ENCODE measurements around the gene GGT5.
"Not testable (repeated sequence)": the region's sequence is repeated elsewhere in the genome, so short reads cannot be mapped to it uniquely, and the experiment has no call there.

GGT5 gene

GRCh38 chr22:24287212-24287611 is 42.3 kb upstream of the GGT5 start:
- H3K27ac ChIP-seq (ENCODE audit: insufficient read depth in 1 of 2, low read depth in 1 of 2, low read length in 2 of 2, poor library complexity in 1 of 2, severe bottlenecking in 2 of 2); H3K4me1 ChIP-seq (ENCODE audit: control extremely low read depth in 1 of 4, control insufficient read depth in 4 of 4, insufficient read depth in 4 of 4, low read length in 3 of 4); DNase-seq; POLR2A ChIA-PET; H3K4me3 ChIP-seq (ENCODE audit: control insufficient read depth in 1 of 7, extremely low read depth in 1 of 7, insufficient read depth in 4 of 7, low read depth in 2 of 7, low read length in 6 of 7); H3K27me3 ChIP-seq (replicated peaks in 2 of 5; ENCODE audit: control insufficient read depth in 4 of 5, insufficient read depth in 5 of 5, low read length in 4 of 5); H3K9me3 ChIP-seq (ENCODE audit: control extremely low read depth in 1 of 5, control insufficient read depth in 4 of 5, insufficient read depth in 2 of 5, low read depth in 1 of 5, low read length in 4 of 5): not testable (repeated sequence)
- WGBS (ENCODE audit: insufficient coverage): no CpG with 5 or more reads among the region's 9 CpGs
- H3K36me3 ChIP-seq (ENCODE audit: control insufficient read depth in 4 of 4, insufficient read depth in 4 of 4, low read length in 3 of 4): peaks cover 0 to 14% (median 4%) of the 10 kb centered on the region in 4 experiments
- CTCF ChIA-PET: interaction anchor here (1.0 to 1.4 kb wide), 2 partner anchors 13 to 16 kb away, joined by 3 read pairs; no protein-coding TSS in a partner anchor

GRCh38 chr22:24285245-24285644 is 40.4 kb upstream of the GGT5 start:
- Histone ChIP-seq H3K27ac (ENCODE audit: insufficient read depth in 1 of 2, low read depth in 1 of 2, low read length in 2 of 2, poor library complexity in 1 of 2, severe bottlenecking in 2 of 2) (no peak overlapping the region), H3K9me3 (ENCODE audit: control extremely low read depth in 1 of 5, control insufficient read depth in 4 of 5, insufficient read depth in 2 of 5, low read depth in 1 of 5, low read length in 4 of 5) (no peaks in the 10 kb centered on the region), H3K4me1 (ENCODE audit: control extremely low read depth in 1 of 4, control insufficient read depth in 4 of 4, insufficient read depth in 4 of 4, low read length in 3 of 4) (peaks cover 0 to 14% (median 10%) of the 10 kb centered on the region in 4 experiments), H3K27me3 (replicated peaks in 2 of 5; ENCODE audit: control insufficient read depth in 4 of 5, insufficient read depth in 5 of 5, low read length in 4 of 5) (no peaks in the 10 kb centered on the region), H3K4me3 (ENCODE audit: control insufficient read depth in 1 of 7, extremely low read depth in 1 of 7, insufficient read depth in 4 of 7, low read depth in 2 of 7, low read length in 6 of 7) (no peak overlapping the region), H3K36me3 (ENCODE audit: control insufficient read depth in 4 of 4, insufficient read depth in 4 of 4, low read length in 3 of 4) (peaks cover 0 to 14% (median 4%) of the 10 kb centered on the region in 4 experiments)
- CTCF ChIA-PET: no interaction called here
- DNase-seq: no peak
- WGBS (ENCODE audit: insufficient coverage): 100% methylated on average over 2 of the region's 4 CpGs
- POLR2A ChIA-PET: no interaction called here

GRCh38 chr22:24284747-24285203 is 39.9 kb upstream of the GGT5 start:
- Histone ChIP-seq H3K4me3 (ENCODE audit: control insufficient read depth in 1 of 7, extremely low read depth in 1 of 7, insufficient read depth in 4 of 7, low read depth in 2 of 7, low read length in 6 of 7) (no peak overlapping the region), H3K27ac (ENCODE audit: insufficient read depth in 1 of 2, low read depth in 1 of 2, low read length in 2 of 2, poor library complexity in 1 of 2, severe bottlenecking in 2 of 2) (no peak overlapping the region), H3K36me3 (ENCODE audit: control insufficient read depth in 4 of 4, insufficient read depth in 4 of 4, low read length in 3 of 4) (peaks cover 0 to 12% (median 3%) of the 10 kb centered on the region in 4 experiments), H3K9me3 (ENCODE audit: control extremely low read depth in 1 of 5, control insufficient read depth in 4 of 5, insufficient read depth in 2 of 5, low read depth in 1 of 5, low read length in 4 of 5) (no peaks in the 10 kb centered on the region), H3K4me1 (ENCODE audit: control extremely low read depth in 1 of 4, control insufficient read depth in 4 of 4, insufficient read depth in 4 of 4, low read length in 3 of 4) (peaks cover 0 to 14% (median 9%) of the 10 kb centered on the region in 4 experiments), H3K27me3 (replicated peaks in 2 of 5; ENCODE audit: control insufficient read depth in 4 of 5, insufficient read depth in 5 of 5, low read length in 4 of 5) (no peaks in the 10 kb centered on the region)
- WGBS (ENCODE audit: insufficient coverage): 85% methylated on average over 2 of the region's 2 CpGs
- POLR2A ChIA-PET: no interaction called here
- CTCF ChIA-PET: interaction anchor here (1.5 kb wide), 1 partner anchor 17 kb away, joined by 3 read pairs; no protein-coding TSS in a partner anchor
- no peak for DNase-seq

GRCh38 chr22:24282401-24282800 is 37.5 kb upstream of the GGT5 start:
- peaks cover 0 to 8% (median 2%) of the 10 kb centered on the region in 4 experiments for H3K36me3 ChIP-seq (ENCODE audit: control insufficient read depth in 4 of 4, insufficient read depth in 4 of 4, low read length in 3 of 4)
- H3K27ac ChIP-seq (ENCODE audit: insufficient read depth in 1 of 2, low read depth in 1 of 2, low read length in 2 of 2, poor library complexity in 1 of 2, severe bottlenecking in 2 of 2): no peak overlapping the region
- no peak for DNase-seq
- H3K9me3 ChIP-seq (ENCODE audit: control extremely low read depth in 1 of 5, control insufficient read depth in 4 of 5, insufficient read depth in 2 of 5, low read depth in 1 of 5, low read length in 4 of 5): no peaks in the 10 kb centered on the region
- ChIA-PET POLR2A (no interaction called here), CTCF (no interaction called here)
- peaks cover 0 to 13% (median 7%) of the 10 kb centered on the region in 4 experiments for H3K4me1 ChIP-seq (ENCODE audit: control extremely low read depth in 1 of 4, control insufficient read depth in 4 of 4, insufficient read depth in 4 of 4, low read length in 3 of 4)
- 75% methylated on average over 1 of the region's 2 CpGs for WGBS (ENCODE audit: insufficient coverage)
- H3K4me3 ChIP-seq (ENCODE audit: control insufficient read depth in 1 of 7, extremely low read depth in 1 of 7, insufficient read depth in 4 of 7, low read depth in 2 of 7, low read length in 6 of 7): no peak overlapping the region
- no peaks in the 10 kb centered on the region for H3K27me3 ChIP-seq (replicated peaks in 2 of 5; ENCODE audit: control insufficient read depth in 4 of 5, insufficient read depth in 5 of 5, low read length in 4 of 5)

- H3K36me3 ChIP-seq (ENCODE audit: control insufficient read depth in 4 of 4, insufficient read depth in 4 of 4, low read length in 3 of 4); H3K9me3 ChIP-seq (ENCODE audit: control extremely low read depth in 1 of 5, control insufficient read depth in 4 of 5, insufficient read depth in 2 of 5, low read depth in 1 of 5, low read length in 4 of 5); H3K27ac ChIP-seq (ENCODE audit: insufficient read depth in 1 of 2, low read depth in 1 of 2, low read length in 2 of 2, poor library complexity in 1 of 2, severe bottlenecking in 2 of 2); H3K27me3 ChIP-seq (replicated peaks in 2 of 5; ENCODE audit: control insufficient read depth in 4 of 5, insufficient read depth in 5 of 5, low read length in 4 of 5); CTCF ChIA-PET; DNase-seq; POLR2A ChIA-PET: not testable (repeated sequence)
- WGBS (ENCODE audit: insufficient coverage): 100% methylated on average over 1 of the region's 1 CpG
- peak overlapping the region in 1 of 7 experiments; percentile 8 for H3K4me3 ChIP-seq (ENCODE audit: control insufficient read depth in 1 of 7, extremely low read depth in 1 of 7, insufficient read depth in 4 of 7, low read depth in 2 of 7, low read length in 6 of 7)
- peaks cover 0 to 10% (median 6%) of the 10 kb centered on the region in 4 experiments for H3K4me1 ChIP-seq (ENCODE audit: control extremely low read depth in 1 of 4, control insufficient read depth in 4 of 4, insufficient read depth in 4 of 4, low read length in 3 of 4)
Observed at GRCh38 chr22:24280363-24280762, 35.5 kb upstream of the GGT5 start.

GRCh38 chr22:24274696-24275405 is 30.0 kb upstream of the GGT5 start:
- H3K4me1 ChIP-seq (ENCODE audit: control extremely low read depth in 1 of 4, control insufficient read depth in 4 of 4, insufficient read depth in 4 of 4, low read length in 3 of 4): peaks cover 0 to 27% (median 19%) of the 10 kb centered on the region in 4 experiments
- DNase-seq; H3K36me3 ChIP-seq (ENCODE audit: control insufficient read depth in 4 of 4, insufficient read depth in 4 of 4, low read length in 3 of 4); H3K4me3 ChIP-seq (ENCODE audit: control insufficient read depth in 1 of 7, extremely low read depth in 1 of 7, insufficient read depth in 4 of 7, low read depth in 2 of 7, low read length in 6 of 7); H3K9me3 ChIP-seq (ENCODE audit: control extremely low read depth in 1 of 5, control insufficient read depth in 4 of 5, insufficient read depth in 2 of 5, low read depth in 1 of 5, low read length in 4 of 5); H3K27me3 ChIP-seq (replicated peaks in 2 of 5; ENCODE audit: control insufficient read depth in 4 of 5, insufficient read depth in 5 of 5, low read length in 4 of 5); POLR2A ChIA-PET; H3K27ac ChIP-seq (ENCODE audit: insufficient read depth in 1 of 2, low read depth in 1 of 2, low read length in 2 of 2, poor library complexity in 1 of 2, severe bottlenecking in 2 of 2): not testable (repeated sequence)
- WGBS (ENCODE audit: insufficient coverage): 29% methylated on average over 2 of the region's 7 CpGs
- CTCF ChIA-PET: interaction anchor here (0.7 kb wide), 1 partner anchor 221 kb away, joined by 3 read pairs; the partner anchor contains the start of gene UPB1

GRCh38 chr22:24273906-24274305 is 29.0 kb upstream of the GGT5 start:
- H3K36me3 ChIP-seq (ENCODE audit: control insufficient read depth in 4 of 4, insufficient read depth in 4 of 4, low read length in 3 of 4); H3K4me3 ChIP-seq (ENCODE audit: control insufficient read depth in 1 of 7, extremely low read depth in 1 of 7, insufficient read depth in 4 of 7, low read depth in 2 of 7, low read length in 6 of 7); POLR2A ChIA-PET; H3K27ac ChIP-seq (ENCODE audit: insufficient read depth in 1 of 2, low read depth in 1 of 2, low read length in 2 of 2, poor library complexity in 1 of 2, severe bottlenecking in 2 of 2); H3K9me3 ChIP-seq (ENCODE audit: control extremely low read depth in 1 of 5, control insufficient read depth in 4 of 5, insufficient read depth in 2 of 5, low read depth in 1 of 5, low read length in 4 of 5); H3K27me3 ChIP-seq (replicated peaks in 2 of 5; ENCODE audit: control insufficient read depth in 4 of 5, insufficient read depth in 5 of 5, low read length in 4 of 5); DNase-seq: not testable (repeated sequence)
- WGBS (ENCODE audit: insufficient coverage): no CpG with 5 or more reads among the region's 4 CpGs
- peaks cover 0 to 27% (median 19%) of the 10 kb centered on the region in 4 experiments for H3K4me1 ChIP-seq (ENCODE audit: control extremely low read depth in 1 of 4, control insufficient read depth in 4 of 4, insufficient read depth in 4 of 4, low read length in 3 of 4)
- CTCF ChIA-PET: interaction anchor here (1.0 to 1.2 kb wide), 2 partner anchors 13 to 28 kb away, joined by 3 to 4 read pairs; no protein-coding TSS in a partner anchor

Data from common myeloid progenitor, CD34-positive (primary cell).